ENCODE data around the gene SLC45A2. TPM values are rescaled to one million over a fixed set of nuclear protein-coding genes. Genes with fewer than 3 reads are reported as not detected.

The SLC45A2 gene
- total RNA-seq, 1 experiment from 2014 or later, result not detected

- no peak for ATAC-seq
- no peaks in the 10 kb centered on the region for H3K9me3 ChIP-seq (ENCODE audit: control insufficient read depth, insufficient read depth, low read depth, low read length)
- ChIA-PET POLR2A (no interaction called here), CTCF (interaction anchor here (1.3 kb wide), 2 partner anchors 345 to 464 kb away, joined by 3 to 7 read pairs; no protein-coding TSS in a partner anchor)
- DNase-seq (ENCODE audit: low read depth, low spot score), result no peak
- TF ChIP-seq SIN3A (IDR thresholded peaks at IDR 0.05; ENCODE audit: borderline replicate concordance, insufficient read depth, low read depth, low read length) (no peak), REST (IDR thresholded peaks at IDR 0.05; ENCODE audit: insufficient read depth in 1 of 2, low read depth in 2 of 2, low read length in 1 of 2) (no peak), POLR2AphosphoS5 (IDR thresholded peaks at IDR 0.05; ENCODE audit: low read depth, low read length) (no peak), CTCF (IDR thresholded peaks at IDR 0.05) (no peak), TCF7L2 (IDR thresholded peaks at IDR 0.05; ENCODE audit: low read depth, low read length) (no peak)
- BruUV-seq (replicated peaks), result no TSS peak
- H3K27me3 ChIP-seq (ENCODE audit: control insufficient read depth, insufficient read depth, low read length), result peaks cover 9% of the 10 kb centered on the region
- no peaks in the 10 kb centered on the region for H3K36me3 ChIP-seq (ENCODE audit: control insufficient read depth, insufficient read depth, low read length)
- H3K27ac ChIP-seq (ENCODE audit: low read length), result no peak overlapping the region
- intact Hi-C loops (cut with micrococcal nuclease; ENCODE audit: unreplicated experiment), result loop anchor here (5.0 to 10.0 kb wide), 3 partner anchors 349 to 497 kb away; no protein-coding TSS in a partner anchor
- no peaks in the 10 kb centered on the region for H3K4me1 ChIP-seq (ENCODE audit: control insufficient read depth, insufficient read depth, low read length)
- in situ Hi-C loops (cut with HindIII; ENCODE audit: low pct_unique_long_range_greater_than_20kb, low sequenced_read_pairs), result no loop called here
- no peak overlapping the region for H3K4me3 ChIP-seq (ENCODE audit: low read depth in 2 of 2, low read length in 2 of 2)
Measured at GRCh38 chr5:33934176-33934575, 50.3 kb downstream of the SLC45A2 start.

GRCh38 chr5:33933723-33934169, 50.7 kb downstream of the SLC45A2 start:
- TF ChIP-seq REST (IDR thresholded peaks at IDR 0.05; ENCODE audit: insufficient read depth in 1 of 2, low read depth in 2 of 2, low read length in 1 of 2), result no peak
- no peak for TF ChIP-seq CTCF (IDR thresholded peaks at IDR 0.05)
- TF ChIP-seq SIN3A (IDR thresholded peaks at IDR 0.05; ENCODE audit: borderline replicate concordance, insufficient read depth, low read depth, low read length), result no peak
- no peak for TF ChIP-seq POLR2AphosphoS5 (IDR thresholded peaks at IDR 0.05; ENCODE audit: low read depth, low read length)
- no peaks in the 10 kb centered on the region for H3K9me3 ChIP-seq (ENCODE audit: control insufficient read depth, insufficient read depth, low read depth, low read length)
- BruUV-seq (replicated peaks), result no TSS peak
- in situ Hi-C loops (cut with HindIII; ENCODE audit: low pct_unique_long_range_greater_than_20kb, low sequenced_read_pairs) (no loop called here), intact Hi-C loops (cut with micrococcal nuclease; ENCODE audit: unreplicated experiment) (loop anchor here (5.0 to 10.0 kb wide), 3 partner anchors 349 to 496 kb away; no protein-coding TSS in a partner anchor)
- H3K36me3 ChIP-seq (ENCODE audit: control insufficient read depth, insufficient read depth, low read length), result no peaks in the 10 kb centered on the region
- DNase-seq (ENCODE audit: low read depth, low spot score) (no peak), ATAC-seq (no peak)
- no peak overlapping the region for H3K4me3 ChIP-seq (ENCODE audit: low read depth in 2 of 2, low read length in 2 of 2)
- no peaks in the 10 kb centered on the region for H3K4me1 ChIP-seq (ENCODE audit: control insufficient read depth, insufficient read depth, low read length)
- peaks cover 9% of the 10 kb centered on the region for H3K27me3 ChIP-seq (ENCODE audit: control insufficient read depth, insufficient read depth, low read length)
- no peak overlapping the region for H3K27ac ChIP-seq (ENCODE audit: low read length)
- ChIA-PET CTCF (interaction anchor here (1.3 kb wide), 2 partner anchors 345 to 463 kb away, joined by 3 to 7 read pairs; no protein-coding TSS in a partner anchor), POLR2A (no interaction called here)

All from Panc1 (cell line).